ENCODE data around the gene DEDD2.

Gene DEDD2

DNA sequence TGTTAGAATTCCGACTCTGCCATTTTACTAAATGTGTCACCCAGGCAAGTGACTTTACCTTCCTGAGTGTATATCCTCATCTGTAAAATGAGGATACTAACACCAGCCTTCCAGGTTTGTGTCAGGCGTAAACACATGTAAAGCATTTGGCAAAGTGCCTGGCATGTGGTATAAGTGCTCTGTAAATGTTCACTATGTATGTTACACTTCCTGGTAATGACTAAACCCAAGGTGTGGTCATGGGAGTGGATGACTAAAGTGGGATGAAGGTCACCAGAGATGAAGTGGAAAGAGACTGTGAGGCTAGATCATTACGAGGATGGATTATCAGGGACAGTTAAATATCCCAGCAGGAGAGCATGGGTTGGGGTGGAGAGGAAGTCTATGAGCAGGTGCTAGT, 25.6 kb downstream of the DEDD2 start:
- in situ Hi-C loops (cut with HindIII; ENCODE audit: low pct_ligation_motif_present, low sequenced_read_pairs) = no loop called here
- TF ChIP-seq, protein P1, sequence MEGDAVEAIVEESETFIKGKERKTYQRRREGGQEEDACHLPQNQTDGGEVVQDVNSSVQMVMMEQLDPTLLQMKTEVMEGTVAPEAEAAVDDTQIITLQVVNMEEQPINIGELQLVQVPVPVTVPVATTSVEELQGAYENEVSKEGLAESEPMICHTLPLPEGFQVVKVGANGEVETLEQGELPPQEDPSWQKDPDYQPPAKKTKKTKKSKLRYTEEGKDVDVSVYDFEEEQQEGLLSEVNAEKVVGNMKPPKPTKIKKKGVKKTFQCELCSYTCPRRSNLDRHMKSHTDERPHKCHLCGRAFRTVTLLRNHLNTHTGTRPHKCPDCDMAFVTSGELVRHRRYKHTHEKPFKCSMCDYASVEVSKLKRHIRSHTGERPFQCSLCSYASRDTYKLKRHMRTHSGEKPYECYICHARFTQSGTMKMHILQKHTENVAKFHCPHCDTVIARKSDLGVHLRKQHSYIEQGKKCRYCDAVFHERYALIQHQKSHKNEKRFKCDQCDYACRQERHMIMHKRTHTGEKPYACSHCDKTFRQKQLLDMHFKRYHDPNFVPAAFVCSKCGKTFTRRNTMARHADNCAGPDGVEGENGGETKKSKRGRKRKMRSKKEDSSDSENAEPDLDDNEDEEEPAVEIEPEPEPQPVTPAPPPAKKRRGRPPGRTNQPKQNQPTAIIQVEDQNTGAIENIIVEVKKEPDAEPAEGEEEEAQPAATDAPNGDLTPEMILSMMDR (IDR thresholded peaks at IDR 0.05; ENCODE audit: low read depth, low read length, missing control alignments) = no peak
- H3K36me3 ChIP-seq (replicated peaks) = peaks cover under 1% of the 10 kb centered on the region
- no peak overlapping the region for H3K4me3 ChIP-seq (ENCODE audit: low read depth, low read length)
- H3K27me3 ChIP-seq (replicated peaks) = no peaks in the 10 kb centered on the region
- no peak overlapping the region for H3K27ac ChIP-seq
- DNase-seq = no peak

DNA sequence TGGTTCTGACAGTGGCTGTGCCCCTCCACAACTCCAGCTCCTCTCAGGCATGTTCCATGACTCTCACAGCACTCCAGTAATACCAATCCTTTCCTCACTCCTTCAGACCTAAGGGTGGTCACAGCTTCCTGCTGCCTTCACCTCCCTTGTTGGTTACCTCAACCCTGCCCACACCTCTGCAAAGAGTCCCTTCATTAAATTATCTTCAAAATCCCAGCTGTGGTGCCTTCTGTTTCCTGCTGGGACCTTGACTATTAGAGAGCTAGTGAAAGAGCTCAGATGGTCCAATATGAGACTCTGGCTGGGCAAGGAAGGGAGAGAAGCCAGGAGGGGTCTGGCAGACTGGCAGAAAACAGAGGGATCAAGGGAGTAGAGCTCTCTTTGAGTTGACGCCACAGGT, 26.1 kb downstream of the DEDD2 start:
- DNase-seq = no peak
- Histone ChIP-seq H3K36me3 (replicated peaks) (no peaks in the 10 kb centered on the region), H3K27me3 (replicated peaks) (no peaks in the 10 kb centered on the region), H3K4me3 (ENCODE audit: low read depth, low read length) (no peak overlapping the region), H3K27ac (no peak overlapping the region)
- TF ChIP-seq, protein P1 (IDR thresholded peaks at IDR 0.05; ENCODE audit: low read depth, low read length, missing control alignments) = no peak
- in situ Hi-C loops (cut with HindIII; ENCODE audit: low pct_ligation_motif_present, low sequenced_read_pairs) = no loop called here

DNA sequence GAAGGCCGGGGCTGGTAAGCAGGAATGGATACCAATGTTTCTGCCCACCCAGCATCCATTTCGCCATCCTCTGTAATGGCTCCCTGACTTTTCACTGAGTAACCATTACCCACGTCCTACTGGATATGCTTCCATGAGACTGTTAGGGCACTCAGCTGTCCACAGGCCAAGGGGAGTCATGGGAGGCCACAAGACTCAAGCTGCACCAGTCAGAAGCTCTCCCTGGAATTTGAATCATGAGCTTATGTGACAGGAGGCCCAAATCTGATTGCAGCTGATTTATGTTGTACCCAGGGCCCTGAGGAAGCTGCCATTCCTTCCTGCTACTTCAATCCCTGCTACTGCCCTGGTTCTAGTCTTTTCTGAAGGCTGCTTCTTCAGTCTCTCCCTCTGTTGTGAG, 28.3 kb downstream of the DEDD2 start:
- Histone ChIP-seq H3K4me3 (ENCODE audit: low read depth, low read length) (no peak overlapping the region), H3K27me3 (replicated peaks) (no peaks in the 10 kb centered on the region), H3K36me3 (replicated peaks) (no peaks in the 10 kb centered on the region), H3K27ac (no peak overlapping the region)
- TF ChIP-seq, protein P1 (IDR thresholded peaks at IDR 0.05; ENCODE audit: low read depth, low read length, missing control alignments) = no peak
- DNase-seq = no peak
- in situ Hi-C loops (cut with HindIII; ENCODE audit: low pct_ligation_motif_present, low sequenced_read_pairs) = no loop called here

DNA sequence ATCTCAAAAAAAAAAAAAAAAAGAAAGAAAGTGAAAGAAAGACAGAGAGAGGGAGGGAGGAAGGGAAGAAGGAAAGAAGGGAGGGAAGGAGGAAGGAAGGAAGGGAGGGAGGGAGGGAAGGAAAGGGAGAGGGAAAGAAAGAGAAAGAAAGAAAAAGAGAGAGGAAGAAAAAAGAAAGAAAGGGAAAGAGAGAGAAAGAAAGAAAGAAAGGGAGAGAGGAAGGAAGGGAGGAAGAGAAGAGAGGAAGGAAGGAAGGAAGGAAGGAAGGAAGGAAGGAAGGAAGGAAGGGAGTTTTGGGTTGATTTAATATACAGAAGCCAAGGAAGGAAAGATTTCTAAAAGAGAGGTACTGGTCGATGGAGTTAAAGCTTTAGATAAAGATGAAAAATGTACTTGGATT, 28.8 kb downstream of the DEDD2 start:
- no peak overlapping the region for H3K4me3 ChIP-seq (ENCODE audit: low read depth, low read length)
- in situ Hi-C loops (cut with HindIII; ENCODE audit: low pct_ligation_motif_present, low sequenced_read_pairs) = no loop called here
- DNase-seq = no peak
- no peaks in the 10 kb centered on the region for H3K27me3 ChIP-seq (replicated peaks)
- no peak overlapping the region for H3K27ac ChIP-seq
- TF ChIP-seq, protein P1 (IDR thresholded peaks at IDR 0.05; ENCODE audit: low read depth, low read length, missing control alignments) = no peak
- no peaks in the 10 kb centered on the region for H3K36me3 ChIP-seq (replicated peaks)

DNA sequence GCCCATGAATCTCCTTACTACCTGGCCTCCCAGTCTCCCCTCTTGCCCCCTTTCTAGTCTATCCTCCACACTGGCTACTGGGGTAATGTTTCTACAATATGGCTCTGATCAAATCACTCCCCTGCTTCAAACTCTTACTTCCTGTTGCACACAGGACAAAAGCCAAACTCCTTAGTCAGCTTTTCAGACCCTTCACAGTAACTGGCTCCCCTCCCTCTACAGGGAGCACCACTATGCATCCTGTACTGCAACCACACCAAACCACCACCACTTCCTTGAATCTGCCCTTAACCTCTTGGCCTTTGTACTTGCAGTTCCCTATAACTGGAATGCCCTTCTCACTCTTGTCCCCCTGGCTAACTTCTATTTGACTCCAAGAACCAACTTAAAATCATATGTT, 32.2 kb downstream of the DEDD2 start:
- in situ Hi-C loops (cut with HindIII; ENCODE audit: low pct_ligation_motif_present, low sequenced_read_pairs) = no loop called here
- Histone ChIP-seq H3K27me3 (replicated peaks) (peaks cover 2% of the 10 kb centered on the region), H3K36me3 (replicated peaks) (no peaks in the 10 kb centered on the region), H3K27ac (no peak overlapping the region), H3K4me3 (ENCODE audit: low read depth, low read length) (no peak overlapping the region)
- TF ChIP-seq, protein P1 (IDR thresholded peaks at IDR 0.05; ENCODE audit: low read depth, low read length, missing control alignments) = no peak
- no peak for DNase-seq

DNA sequence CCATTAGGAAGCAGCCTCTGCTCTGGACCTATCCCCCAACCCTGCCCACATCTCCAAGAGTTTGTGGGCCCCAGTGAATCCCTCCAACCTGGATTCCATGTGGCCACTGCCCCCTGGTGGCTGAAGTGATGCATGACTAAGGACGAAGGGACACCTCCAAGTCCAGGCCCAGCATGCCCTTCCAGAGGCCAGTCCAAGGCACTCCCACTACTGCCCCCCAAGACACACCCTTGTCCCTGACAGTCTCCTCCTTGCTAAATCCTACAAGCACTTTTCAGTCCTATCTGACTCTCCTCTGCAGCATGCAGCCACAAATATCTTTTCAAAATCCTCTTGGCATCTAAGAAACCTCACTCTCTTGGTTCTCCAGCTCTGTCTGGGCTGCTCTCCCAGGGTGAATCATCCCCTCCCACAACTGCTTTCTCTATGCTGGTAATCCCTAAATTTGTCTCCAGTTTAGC, 33.0 kb downstream of the DEDD2 start:
- Histone ChIP-seq H3K4me3 (ENCODE audit: low read depth, low read length) (no peak overlapping the region), H3K27me3 (replicated peaks) (peaks cover 11% of the 10 kb centered on the region), H3K27ac (no peak overlapping the region), H3K36me3 (replicated peaks) (no peaks in the 10 kb centered on the region)
- in situ Hi-C loops (cut with HindIII; ENCODE audit: low pct_ligation_motif_present, low sequenced_read_pairs) = no loop called here
- TF ChIP-seq, protein P1 (IDR thresholded peaks at IDR 0.05; ENCODE audit: low read depth, low read length, missing control alignments) = peak; percentile 94
- DNase-seq = peak; percentile 68
